Keratinocyte (primary cell): ENCODE data around the gene LMTK2. TPM values are rescaled to one million over a fixed set of nuclear protein-coding genes. Genes with fewer than 3 reads are reported as not detected.

Source experiments
- DNase-seq: peaks from one replicate; pipeline ENCODE4 v3.0.0-alpha.2; 2011; ENCODE audit warnings: low read depth, missing footprints, low spot score
- FAIRE-seq: peaks from 2 replicates; lab custom pipeline; 2011; peaks lifted over from hg19 to GRCh38; lab: Jason Lieb, UNC
- H2AFZ ChIP-seq: 2 replicates; pipeline ENCODE4 v1.6.0; 2012; ENCODE audit warnings: low read length, control low read depth, inconsistent platforms; ENCODE audit not compliant: control insufficient read depth
- H3K27ac ChIP-seq: 2 replicates; pipeline ENCODE4 v1.5.1; 2011; ENCODE audit warnings: low read length; ENCODE audit not compliant: control insufficient read depth, insufficient read depth
- H3K27me3 ChIP-seq: 3 replicates; pipeline ENCODE4 v1.6.0; 2011; ENCODE audit warnings: low read length; ENCODE audit not compliant: control insufficient read depth, insufficient read depth; ENCODE audit errors: extremely low read depth
- H3K36me3 ChIP-seq, 2 experiments: 2 replicates in 1 of 2; 3 replicates in 1 of 2; pipeline ENCODE4 v1.5.1; 2011; ENCODE audit warnings: low read length in 2 of 2, mild to moderate bottlenecking in 1 of 2; ENCODE audit not compliant: control insufficient read depth in 2 of 2, insufficient read depth in 2 of 2; ENCODE audit errors: extremely low read depth in 1 of 2
- H3K4me1 ChIP-seq: 3 replicates; pipeline ENCODE4 v1.5.1; 2011; ENCODE audit warnings: low read length; ENCODE audit not compliant: control insufficient read depth, insufficient read depth; ENCODE audit errors: extremely low read depth
- H3K4me2 ChIP-seq: 3 replicates; pipeline ENCODE4 v1.6.0; 2011; ENCODE audit warnings: low read depth, low read length; ENCODE audit not compliant: control insufficient read depth, insufficient read depth; ENCODE audit errors: extremely low read depth
- H3K4me3 ChIP-seq, 3 experiments: fragments of 200-600 bp in 1 of 3; sonication (generic) in 1 of 3; 2 replicates in 2 of 3; 3 replicates in 1 of 3; pipeline ENCODE4 v1.5.1; 2011 to 2016; ENCODE audit warnings: low read length in 3 of 3, mild to moderate bottlenecking in 3 of 3, control low read depth in 2 of 3, inconsistent platforms in 1 of 3, low read depth in 1 of 3, mixed read lengths in 1 of 3, mixed run types in 1 of 3, moderate library complexity in 1 of 3; ENCODE audit not compliant: control insufficient read depth in 2 of 3, insufficient read depth in 2 of 3; ENCODE audit errors: extremely low read depth in 1 of 3
- H3K79me2 ChIP-seq: 2 replicates; pipeline ENCODE4 v1.6.0; 2012; ENCODE audit warnings: low read length; ENCODE audit not compliant: control insufficient read depth, insufficient read depth
- H3K9ac ChIP-seq: 3 replicates; pipeline ENCODE4 v1.6.0; 2011; ENCODE audit warnings: low read length; ENCODE audit not compliant: control insufficient read depth, insufficient read depth; ENCODE audit errors: extremely low read depth
- H3K9me1 ChIP-seq: 3 replicates; pipeline ENCODE4 v1.6.0; 2011; ENCODE audit warnings: low read length; ENCODE audit not compliant: control insufficient read depth, insufficient read depth; ENCODE audit errors: extremely low read depth
- H3K9me3 ChIP-seq: 2 replicates; pipeline ENCODE4 v1.5.1; 2012; ENCODE audit warnings: low read depth, low read length; ENCODE audit not compliant: control insufficient read depth
- H4K20me1 ChIP-seq: 3 replicates; pipeline ENCODE4 v1.6.0; 2011; ENCODE audit warnings: low read length; ENCODE audit not compliant: control insufficient read depth, insufficient read depth; ENCODE audit errors: extremely low read depth
- EZH2 ChIP-seq: IDR thresholded peaks from one replicate; pipeline ENCODE4 v1.6.1; 2012; ENCODE audit warnings: inconsistent platforms, mild to moderate bottlenecking, low read length, moderate library complexity
- dilution Hi-C: fragments of 300-500 bp; cut with MboI; formaldehyde crosslinking; loops from one replicate; pipeline ENCODE4 v1.7.0; 2020; ENCODE audit warnings: low sequenced_read_pairs; ENCODE audit not compliant: extremely low pct_ligation_motif_present
- polyA plus RNA-seq, 5 experiments: library from polyadenylated mRNA; depleted of rRNA in 3 of 5; stranded (reverse) in 3 of 5; stranded (forward) in 1 of 5; unstranded in 1 of 5; fragments of >200 nt; gene quantifications; 1 replicate in 1 of 5; 2 replicates in 3 of 5; 3 replicates in 1 of 5; pipeline versions ENCODE4 v1.2.1 to v1.2.3, GENCODE V29; 2011 to 2012; ENCODE audit warnings: missing spikeins in 2 of 5, low read depth in 1 of 5, low replicate concordance in 1 of 5
- TF ChIP-seq, protein P1 (sequence below), 3 experiments: IDR thresholded peaks in 1 of 3; conservative IDR thresholded peaks in 1 of 3; optimal IDR thresholded peaks in 1 of 3; 2 replicates in 2 of 3; 3 replicates in 1 of 3; pipeline versions ENCODE3 to v1.5.1; 2011; ENCODE audit warnings: low read length in 3 of 3, mild to moderate bottlenecking in 3 of 3, moderate library complexity in 2 of 3, control low read depth in 1 of 3, inconsistent platforms in 1 of 3; ENCODE audit not compliant: insufficient read depth in 2 of 3; ENCODE audit errors: extremely low read depth in 1 of 3

The LMTK2 gene
- polyA plus RNA-seq, 1 donor (not counting 4 experiments of a cell fraction or from before 2014, with no cell fraction given): 6.6 TPM

DNA sequence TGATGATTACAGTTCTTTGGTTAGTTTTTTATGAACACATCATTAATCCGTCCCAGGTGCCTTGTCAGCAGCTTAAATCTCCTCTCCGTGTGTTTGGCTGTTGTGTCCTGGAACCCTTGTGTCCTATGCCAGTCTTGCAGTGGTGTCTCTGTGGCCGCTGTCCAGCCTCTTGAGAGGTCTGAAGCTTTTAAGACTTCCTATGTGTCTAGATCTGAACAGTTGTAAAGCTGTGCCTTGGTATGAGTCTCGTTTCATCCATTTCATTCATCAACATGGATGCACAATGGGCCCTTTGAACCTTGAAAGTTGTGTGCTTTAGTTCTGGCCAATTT, 16.7 kb downstream of the LMTK2 start:
- dilution Hi-C loops: no loop called here
- Histone ChIP-seq H3K36me3 (no peaks in the 10 kb centered on the region), H3K27me3 (no peaks in the 10 kb centered on the region), H3K4me2 (no peak overlapping the region), H3K9ac (no peak overlapping the region), H3K27ac (no peak overlapping the region), H3K9me1 (no peaks in the 10 kb centered on the region), H2AFZ (no peak overlapping the region), H3K4me1 (peaks cover 19% of the 10 kb centered on the region), H3K4me3 (no peak overlapping the region), H4K20me1 (no peaks in the 10 kb centered on the region), H3K79me2 (peaks cover 62% of the 10 kb centered on the region), H3K9me3 (no peaks in the 10 kb centered on the region)
- no peak for DNase-seq
- FAIRE-seq: no peak
- TF ChIP-seq, protein P1, sequence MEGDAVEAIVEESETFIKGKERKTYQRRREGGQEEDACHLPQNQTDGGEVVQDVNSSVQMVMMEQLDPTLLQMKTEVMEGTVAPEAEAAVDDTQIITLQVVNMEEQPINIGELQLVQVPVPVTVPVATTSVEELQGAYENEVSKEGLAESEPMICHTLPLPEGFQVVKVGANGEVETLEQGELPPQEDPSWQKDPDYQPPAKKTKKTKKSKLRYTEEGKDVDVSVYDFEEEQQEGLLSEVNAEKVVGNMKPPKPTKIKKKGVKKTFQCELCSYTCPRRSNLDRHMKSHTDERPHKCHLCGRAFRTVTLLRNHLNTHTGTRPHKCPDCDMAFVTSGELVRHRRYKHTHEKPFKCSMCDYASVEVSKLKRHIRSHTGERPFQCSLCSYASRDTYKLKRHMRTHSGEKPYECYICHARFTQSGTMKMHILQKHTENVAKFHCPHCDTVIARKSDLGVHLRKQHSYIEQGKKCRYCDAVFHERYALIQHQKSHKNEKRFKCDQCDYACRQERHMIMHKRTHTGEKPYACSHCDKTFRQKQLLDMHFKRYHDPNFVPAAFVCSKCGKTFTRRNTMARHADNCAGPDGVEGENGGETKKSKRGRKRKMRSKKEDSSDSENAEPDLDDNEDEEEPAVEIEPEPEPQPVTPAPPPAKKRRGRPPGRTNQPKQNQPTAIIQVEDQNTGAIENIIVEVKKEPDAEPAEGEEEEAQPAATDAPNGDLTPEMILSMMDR (optimal IDR thresholded peaks at IDR 0.05 in 1 of 3, IDR thresholded peaks at IDR 0.05 in 1 of 3, conservative IDR thresholded peaks at IDR 0.05 in 1 of 3; ENCODE audit: extremely low read depth in 1 of 3, insufficient read depth in 2 of 3, low read length in 3 of 3): no peak
- no peak for TF ChIP-seq EZH2

GRCh38 chr7:98125759-98126158, 19.1 kb downstream of the LMTK2 start:
- peaks cover 69% of the 10 kb centered on the region for H3K79me2 ChIP-seq
- FAIRE-seq: no peak
- no peaks in the 10 kb centered on the region for H3K36me3 ChIP-seq
- no peak overlapping the region for H3K4me2 ChIP-seq
- H3K4me1 ChIP-seq: peaks cover 4% of the 10 kb centered on the region
- H3K4me3 ChIP-seq: no peak overlapping the region
- no peaks in the 10 kb centered on the region for H3K9me3 ChIP-seq
- dilution Hi-C loops: no loop called here
- TF ChIP-seq EZH2: no peak
- TF ChIP-seq, protein P1 (optimal IDR thresholded peaks at IDR 0.05 in 1 of 3, IDR thresholded peaks at IDR 0.05 in 1 of 3, conservative IDR thresholded peaks at IDR 0.05 in 1 of 3; ENCODE audit: extremely low read depth in 1 of 3, insufficient read depth in 2 of 3, low read length in 3 of 3): no peak
- H2AFZ ChIP-seq: no peak overlapping the region
- no peak overlapping the region for H3K9ac ChIP-seq
- H3K27me3 ChIP-seq: no peaks in the 10 kb centered on the region
- DNase-seq: no peak
- H3K9me1 ChIP-seq: no peaks in the 10 kb centered on the region
- H4K20me1 ChIP-seq: no peaks in the 10 kb centered on the region
- H3K27ac ChIP-seq: no peak overlapping the region
